AG09309 (cell line): ENCODE measurements around the gene SCAANT1.

Experiments used
- DNase-seq: peaks from one replicate; pipeline ENCODE4 v3.0.0-alpha.2; 2010; ENCODE audit warnings: low read depth
- H3K4me3 ChIP-seq: 2 replicates; pipeline ENCODE4 v1.5.1; 2011; ENCODE audit warnings: mild to moderate bottlenecking, low read depth, low read length, moderate library complexity; ENCODE audit not compliant: control insufficient read depth
- TF ChIP-seq, protein P1 (sequence below): IDR thresholded peaks from 2 replicates; pipeline ENCODE4 v1.5.1; 2011; ENCODE audit warnings: mild to moderate bottlenecking, low read depth, low read length, inconsistent platforms; ENCODE audit not compliant: insufficient read depth, control insufficient read depth; ENCODE audit errors: missing control alignments

SCAANT1 gene

DNA sequence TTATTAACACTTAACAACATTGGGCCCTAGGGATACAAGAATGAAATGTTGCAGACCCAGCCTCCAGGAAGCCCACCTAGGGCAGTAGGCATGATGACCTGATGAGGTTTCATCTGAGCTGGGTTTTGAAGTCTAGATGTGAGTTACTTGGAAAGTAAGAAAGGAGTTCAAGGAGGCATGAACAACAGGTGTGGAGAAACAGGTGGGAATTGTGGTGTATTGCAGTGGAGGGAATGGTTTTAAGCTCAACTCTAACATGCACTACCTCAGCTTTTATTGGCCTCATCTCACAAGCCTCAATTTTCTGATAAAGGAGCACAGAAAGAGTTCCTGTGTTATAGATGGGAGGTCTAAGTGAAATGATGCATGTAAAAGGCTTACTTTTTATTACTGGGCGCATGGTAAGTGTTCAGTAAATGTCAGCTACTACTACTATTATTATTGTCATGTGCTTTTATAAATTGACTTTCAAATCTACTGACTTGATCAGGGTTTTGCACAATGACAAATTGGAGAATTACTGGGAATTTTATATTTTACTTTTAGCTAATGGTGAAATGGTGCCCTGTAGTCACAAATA lies 19.3 kb downstream of the SCAANT1 start:
- TF ChIP-seq, protein P1, sequence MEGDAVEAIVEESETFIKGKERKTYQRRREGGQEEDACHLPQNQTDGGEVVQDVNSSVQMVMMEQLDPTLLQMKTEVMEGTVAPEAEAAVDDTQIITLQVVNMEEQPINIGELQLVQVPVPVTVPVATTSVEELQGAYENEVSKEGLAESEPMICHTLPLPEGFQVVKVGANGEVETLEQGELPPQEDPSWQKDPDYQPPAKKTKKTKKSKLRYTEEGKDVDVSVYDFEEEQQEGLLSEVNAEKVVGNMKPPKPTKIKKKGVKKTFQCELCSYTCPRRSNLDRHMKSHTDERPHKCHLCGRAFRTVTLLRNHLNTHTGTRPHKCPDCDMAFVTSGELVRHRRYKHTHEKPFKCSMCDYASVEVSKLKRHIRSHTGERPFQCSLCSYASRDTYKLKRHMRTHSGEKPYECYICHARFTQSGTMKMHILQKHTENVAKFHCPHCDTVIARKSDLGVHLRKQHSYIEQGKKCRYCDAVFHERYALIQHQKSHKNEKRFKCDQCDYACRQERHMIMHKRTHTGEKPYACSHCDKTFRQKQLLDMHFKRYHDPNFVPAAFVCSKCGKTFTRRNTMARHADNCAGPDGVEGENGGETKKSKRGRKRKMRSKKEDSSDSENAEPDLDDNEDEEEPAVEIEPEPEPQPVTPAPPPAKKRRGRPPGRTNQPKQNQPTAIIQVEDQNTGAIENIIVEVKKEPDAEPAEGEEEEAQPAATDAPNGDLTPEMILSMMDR = no peak
- H3K4me3 ChIP-seq = no peak overlapping the region
- no peak for DNase-seq

- no peak overlapping the region for H3K4me3 ChIP-seq
- no peak for DNase-seq
- TF ChIP-seq, protein P1 = no peak
These were observed 20.7 kb downstream of the SCAANT1 start for GRCh38 chr3:63891518-63891917.

DNA sequence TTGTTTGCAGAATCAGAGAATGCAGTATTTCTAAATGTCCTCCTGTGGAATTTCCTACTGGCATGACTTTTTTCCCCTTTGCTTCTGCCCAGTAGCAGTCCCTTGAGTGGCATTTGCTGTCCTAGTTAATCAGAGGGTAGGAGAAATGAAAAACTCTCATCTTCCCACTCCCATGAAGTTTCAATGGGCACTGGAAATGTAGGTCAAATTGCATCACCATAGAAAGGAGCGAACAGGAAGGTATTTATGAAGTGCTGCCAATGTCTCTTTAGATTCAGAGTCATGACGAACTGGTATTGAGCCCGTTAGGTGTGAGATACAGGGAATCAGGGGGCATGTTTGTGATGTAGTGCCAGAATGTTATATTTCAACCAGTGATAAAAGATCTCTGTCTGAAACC lies 25.3 kb downstream of the SCAANT1 start:
- TF ChIP-seq, protein P1 = no peak

DNA sequence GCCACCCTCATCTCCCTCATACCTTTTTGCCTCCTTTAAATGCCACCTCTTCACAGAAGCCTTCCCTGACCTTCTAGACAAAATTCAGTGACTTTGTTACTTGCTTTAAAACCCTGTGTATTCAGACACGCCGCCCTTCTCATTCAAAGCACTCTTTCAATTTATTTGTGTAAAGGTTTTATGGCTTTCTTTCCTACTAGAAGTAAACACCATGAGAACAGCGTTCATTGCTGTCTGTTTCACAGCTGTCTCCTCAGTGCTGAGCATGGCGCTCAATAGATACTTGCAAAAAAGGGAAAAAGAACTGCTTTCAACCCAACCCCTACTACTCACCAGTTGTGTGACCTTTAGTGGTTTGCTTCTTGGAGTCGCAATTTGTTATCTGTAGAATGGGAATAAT lies 31.5 kb downstream of the SCAANT1 start:
- H3K4me3 ChIP-seq = no peak overlapping the region
- TF ChIP-seq, protein P1 = no peak
- DNase-seq = no peak

More for the DNA sequence above, 25.3 kb downstream of the SCAANT1 start:
- DNase-seq = no peak
- no peak overlapping the region for H3K4me3 ChIP-seq

DNA sequence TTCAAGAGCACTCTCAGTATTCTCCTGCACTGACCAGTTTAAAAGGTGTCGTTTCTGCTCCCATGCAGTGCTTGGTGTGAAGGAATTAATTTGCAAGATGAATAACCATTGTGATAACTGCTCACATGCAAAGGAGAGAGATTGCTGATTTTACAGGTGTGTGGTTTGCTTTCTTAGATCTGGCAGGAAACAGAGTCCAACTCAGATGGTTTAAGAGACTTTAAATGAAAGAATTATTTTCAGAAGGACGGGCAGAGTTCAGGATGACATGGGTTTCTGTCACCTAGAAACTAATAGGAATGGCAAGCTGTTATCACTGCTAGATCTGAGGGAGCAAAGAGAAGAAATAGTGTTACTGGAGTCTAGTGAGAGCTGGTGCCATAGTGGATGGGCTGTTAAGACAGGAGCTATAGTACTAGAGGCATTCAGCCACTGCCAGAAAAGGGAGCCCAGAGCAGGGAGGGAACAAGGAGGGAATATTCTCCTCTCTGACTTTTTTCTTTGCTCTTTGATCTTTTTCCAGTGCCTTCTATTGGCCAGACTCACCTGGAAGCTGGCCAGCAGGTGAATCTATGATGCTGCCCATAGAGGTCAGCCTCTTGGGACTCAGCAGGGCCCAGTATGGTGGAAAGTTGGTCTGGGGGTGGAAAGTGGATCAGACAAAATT lies 33.7 kb downstream of the SCAANT1 start:
- no peak for DNase-seq
- H3K4me3 ChIP-seq = no peak overlapping the region
- TF ChIP-seq, protein P1 = no peak

- DNase-seq = no peak
- TF ChIP-seq, protein P1 = no peak
- H3K4me3 ChIP-seq = no peak overlapping the region
These were observed 34.3 kb downstream of the SCAANT1 start for GRCh38 chr3:63877737-63878393.
